ENCODE results near the gene SMIM27. TPM values are rescaled to one million over a fixed set of nuclear protein-coding genes. Genes with fewer than 3 reads are reported as not detected.

SMIM27 gene
- total RNA-seq (2021) (13.6 to 20.5 TPM (median 14.5 TPM) in 3 replicates), Bru-seq, nascent RNA (percentile 50 among the genes with signal in this experiment)
- long read RNA-seq, experiment 1, partial matches to known transcripts = 13 of 13 reads
- long read RNA-seq, experiment 1, other reads (novel, unspliced or antisense) = 0 of 13 reads
- long read RNA-seq, experiment 2, partial matches to known transcripts = 17 of 18 reads
- long read RNA-seq, experiment 2, other reads (novel, unspliced or antisense) = 1 of 18 reads
- long read RNA-seq, experiment 3, partial matches to known transcripts = 1 of 1 reads
- long read RNA-seq, experiment 3, other reads (novel, unspliced or antisense) = 0 of 1 reads

- peak within 1 kb of the TSS; percentile 91 for H3K4me3 Mint-ChIP-seq
- DNase-seq (ENCODE audit: low spot score) (peak; percentile 88), ATAC-seq (peak; percentile 61)
- ChIA-PET CTCF (interaction anchor here (0.6 to 4.7 kb wide), 6 partner anchors 20 to 1173 kb away, joined by 3 to 49 read pairs (median 8); partner anchors contain the start of gene RIGI), POLR2A (interaction anchor here (0.6 to 3.8 kb wide), 4 partner anchors 13 to 120 kb away, joined by 3 to 36 read pairs (median 4); partner anchors contain the start of gene RIGI)
- peak within 1 kb of the TSS; percentile 99 for H3K27ac Mint-ChIP-seq
- peaks cover 24% of the 10 kb centered on the region for H3K4me1 Mint-ChIP-seq
- H3K36me3 Mint-ChIP-seq = peaks cover 16% of the 10 kb centered on the region
- no peaks in the 10 kb centered on the region for H3K9me3 Mint-ChIP-seq
- H3K27me3 Mint-ChIP-seq (ENCODE audit: low read depth) = no peaks in the 10 kb centered on the region
- TF ChIP-seq IRF2 (CRISPR knock-in tag; IDR thresholded peaks at IDR 0.05; ENCODE audit: borderline replicate concordance, low read depth) (no peak), ZNF512 (CRISPR knock-in tag; IDR thresholded peaks at IDR 0.05; ENCODE audit: borderline replicate concordance) (no peak), CREM (CRISPR knock-in tag; IDR thresholded peaks at IDR 0.05) (0 out of 2 replicates have a peak, but pooled peaks have one; percentile 68), ESRRA (CRISPR knock-in tag; IDR thresholded peaks at IDR 0.05; ENCODE audit: borderline replicate concordance) (no peak), E2F5 (CRISPR knock-in tag; IDR thresholded peaks at IDR 0.05) (no peak), SOX15 (CRISPR knock-in tag; IDR thresholded peaks at IDR 0.05) (no peak), NR3C1 (CRISPR knock-in tag; conservative IDR thresholded peaks at IDR 0.05; ENCODE audit: low read depth) (no peak), KAT7 (CRISPR knock-in tag; IDR thresholded peaks at IDR 0.05; ENCODE audit: borderline replicate concordance) (no peak), CDX4 (CRISPR knock-in tag; IDR thresholded peaks at IDR 0.05; ENCODE audit: borderline replicate concordance) (no peak), MYBL2 (CRISPR knock-in tag; IDR thresholded peaks at IDR 0.05) (no peak), OVOL2 (CRISPR knock-in tag; IDR thresholded peaks at IDR 0.05; ENCODE audit: borderline replicate concordance) (no peak), ATF1 (CRISPR knock-in tag; IDR thresholded peaks at IDR 0.05) (no peak), ZSCAN18 (CRISPR knock-in tag; IDR thresholded peaks at IDR 0.05) (no peak), GRHL2 (CRISPR knock-in tag; IDR thresholded peaks at IDR 0.05; ENCODE audit: insufficient replicate concordance, severe bottlenecking) (no peak), MAX (CRISPR knock-in tag; IDR thresholded peaks at IDR 0.05) (peak; percentile 60; the same call in 1 of the 2 replicates), NFATC4 (CRISPR knock-in tag; IDR thresholded peaks at IDR 0.05) (no peak), TEAD4 (CRISPR knock-in tag; IDR thresholded peaks at IDR 0.05) (no peak), ATF3 (CRISPR knock-in tag; conservative IDR thresholded peaks at IDR 0.05) (no peak), TEAD1 (CRISPR knock-in tag; IDR thresholded peaks at IDR 0.05) (peak; percentile 66), ZNF263 (CRISPR knock-in tag; IDR thresholded peaks at IDR 0.05; ENCODE audit: low read depth) (no peak), STAT6 (CRISPR knock-in tag; conservative IDR thresholded peaks at IDR 0.05; ENCODE audit: low read depth) (no peak), EMX1 (CRISPR knock-in tag; IDR thresholded peaks at IDR 0.05) (no peak), ARID4B (CRISPR knock-in tag; IDR thresholded peaks at IDR 0.05; ENCODE audit: borderline replicate concordance) (peak; percentile 88; the same call in 1 of the 2 replicates)
Measured at GRCh38 chr9:32552172-32552872, at the start of gene SMIM27, which contains the start of gene TOPORS. Gene SMIM27, plus strand, starts transcription at chr9:32552327. Its CDS starts 108 bp downstream, at chr9:32552435. Gene TOPORS, minus strand, starts transcription at chr9:32552586. Its CDS starts 150 bp downstream, at chr9:32552436.

Data from WTC11 (cell line).